Fibroblast of skin of right biceps (primary cell): Measurements from ENCODE around the gene HDAC9.
A peak's percentile ranks its signal among the peaks of the same experiment; 100 is the strongest.

Experiments used
- DNase-seq: peaks from one replicate; pipeline ENCODE4 v3.0.0-alpha.2; 2013

The HDAC9 gene

GRCh38 chr7:18858232-18858631, 362.7 kb downstream of the HDAC9 start:
- no peak for DNase-seq

DNA sequence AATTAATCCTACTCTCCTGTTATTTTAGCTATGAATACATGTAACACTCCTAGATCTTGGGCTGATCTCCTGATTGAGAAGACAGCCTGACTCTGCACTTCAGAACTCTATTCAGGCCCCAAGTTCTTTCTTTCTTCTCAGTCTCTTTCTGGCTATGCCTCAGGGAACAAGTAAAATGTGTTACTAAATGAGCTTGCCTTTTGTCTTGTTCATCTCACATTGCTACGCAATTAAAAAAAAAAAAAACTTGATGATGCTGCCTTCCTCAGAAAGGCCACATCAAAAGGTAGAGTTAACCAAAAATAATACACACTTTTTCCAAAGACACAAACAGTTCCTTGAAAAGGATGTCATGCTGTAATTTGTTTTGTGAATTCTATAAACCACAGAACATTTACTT, 363.8 kb downstream of the HDAC9 start:
- no peak for DNase-seq

- no peak for DNase-seq
Measured at GRCh38 chr7:18860221-18860620, 364.7 kb downstream of the HDAC9 start.

DNA sequence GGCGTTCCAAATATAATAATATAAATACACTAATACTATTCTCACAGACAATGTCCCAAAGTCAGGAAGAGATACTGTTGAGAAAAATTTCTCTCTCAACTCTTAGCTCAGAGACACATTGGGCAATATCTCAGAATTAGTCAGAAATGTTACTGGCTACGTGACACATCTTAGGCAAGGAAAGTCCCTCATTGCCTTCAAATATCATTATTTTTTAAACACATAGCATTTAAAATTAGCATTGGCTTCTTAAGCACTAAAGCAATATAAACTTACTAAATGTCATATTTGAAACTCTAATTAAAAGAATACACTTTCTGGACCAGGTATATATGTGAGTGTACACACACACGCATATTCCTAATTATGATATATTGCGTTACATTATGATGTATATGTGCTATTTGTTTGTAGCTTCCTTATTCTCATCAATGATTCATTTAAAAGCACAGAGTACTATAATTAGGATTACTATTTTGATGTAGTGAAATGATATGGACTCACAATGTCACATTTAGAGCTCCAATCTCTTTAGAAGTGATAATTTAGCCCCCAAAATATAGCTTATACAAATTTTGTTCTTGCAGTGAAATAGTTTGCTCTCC, 366.1 kb downstream of the HDAC9 start:
- DNase-seq: peak; percentile 63

GRCh38 chr7:18864967-18865366, 369.4 kb downstream of the HDAC9 start:
- no peak for DNase-seq

GRCh38 chr7:18866359-18867036, 370.9 kb downstream of the HDAC9 start:
- DNase-seq: peak; percentile 99

DNA sequence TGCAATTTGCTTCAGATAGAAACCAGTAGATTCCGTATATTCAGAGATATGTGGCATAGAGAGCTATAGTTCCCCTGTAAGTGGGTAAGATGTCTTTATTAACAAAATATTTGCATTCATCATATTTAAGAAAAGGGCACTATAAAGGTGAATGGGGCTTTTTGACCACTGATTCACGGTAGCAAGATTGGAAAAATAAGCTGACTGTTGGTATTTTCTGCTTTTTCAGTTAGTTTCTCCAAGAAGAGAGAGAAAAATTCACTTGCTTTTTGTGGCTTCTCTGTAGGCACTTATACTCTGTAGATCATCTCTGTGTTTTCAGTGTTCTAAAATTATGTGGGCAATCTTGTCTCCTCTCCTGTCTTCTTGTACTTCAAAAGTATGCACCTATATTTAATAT, 376.8 kb downstream of the HDAC9 start:
- no peak for DNase-seq

DNA sequence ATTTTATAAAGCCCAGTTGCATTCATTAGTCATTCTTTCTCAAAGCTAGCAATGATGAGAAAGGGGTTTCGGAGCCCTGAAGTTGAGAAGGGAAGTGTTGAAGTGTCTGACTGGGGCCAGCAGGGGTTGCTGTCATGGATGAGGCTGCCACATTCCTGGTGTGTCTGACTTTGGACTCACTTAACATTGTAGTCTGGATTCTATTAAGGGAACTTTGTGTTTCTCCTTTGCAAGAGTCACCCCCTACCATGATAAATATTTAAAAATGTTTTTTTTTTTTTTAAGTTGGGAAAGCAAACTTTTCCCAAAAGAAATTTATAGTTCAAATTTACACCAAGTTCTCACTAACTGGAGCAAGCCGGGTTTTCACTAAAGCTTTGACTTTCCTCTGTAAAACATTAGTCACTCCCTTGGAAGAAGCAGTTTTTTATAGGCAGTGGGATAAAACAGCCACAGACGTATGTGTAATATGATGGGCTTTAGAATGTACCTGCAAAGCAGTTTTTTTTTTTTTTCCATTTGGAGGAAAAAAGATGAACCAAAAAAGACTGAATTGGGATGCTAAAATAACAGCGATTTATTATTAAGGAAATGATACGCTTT, 378.3 kb downstream of the HDAC9 start:
- peak; percentile 79 for DNase-seq

DNA sequence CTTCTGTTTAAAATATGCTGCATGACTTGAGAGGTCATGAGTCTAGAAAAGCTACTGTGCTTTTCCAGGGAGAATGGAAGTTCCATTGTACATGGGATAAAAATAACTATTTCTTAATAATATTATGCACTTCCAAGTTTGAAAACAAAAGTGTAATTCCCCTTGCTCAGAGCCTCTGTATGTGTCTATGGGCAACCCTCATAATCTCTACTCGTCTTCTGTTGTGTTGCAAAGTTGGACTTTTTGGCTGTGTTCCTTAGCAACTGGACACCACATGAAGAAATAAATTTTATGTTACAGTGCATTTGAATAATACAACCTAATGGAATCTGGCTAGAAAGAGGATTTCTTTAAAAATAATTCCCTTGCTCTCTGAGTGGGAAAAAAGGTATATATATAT, 379.3 kb downstream of the HDAC9 start:
- DNase-seq: no peak

- DNase-seq: no peak
Measured at GRCh38 chr7:18877874-18878273, 382.3 kb downstream of the HDAC9 start.

GRCh38 chr7:18886832-18887231, 391.3 kb downstream of the HDAC9 start:
- no peak for DNase-seq

DNA sequence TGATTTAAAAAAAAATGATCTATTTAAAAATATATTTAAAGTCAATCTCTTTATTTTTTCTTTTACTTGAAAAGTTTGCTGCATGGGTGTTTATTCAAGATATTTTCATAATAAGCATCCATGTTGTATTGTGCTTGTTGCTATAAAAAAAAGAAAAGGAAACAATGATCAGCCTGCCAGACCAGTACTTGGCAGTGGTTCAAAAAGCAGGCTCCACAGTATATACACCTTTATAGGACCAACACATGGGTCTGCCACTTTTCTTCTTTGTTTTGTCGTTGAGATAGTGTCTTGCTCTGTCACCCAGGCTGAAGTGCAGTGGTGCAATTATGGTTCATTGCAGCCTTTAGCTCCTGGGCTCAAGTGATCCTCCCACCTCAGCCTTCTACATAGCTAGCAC, 393.9 kb downstream of the HDAC9 start:
- DNase-seq: no peak

GRCh38 chr7:18890134-18890533, 394.6 kb downstream of the HDAC9 start:
- peak; percentile 93 for DNase-seq

- peak; percentile 15 for DNase-seq
Measured at GRCh38 chr7:18890885-18891621, 395.5 kb downstream of the HDAC9 start.

DNA sequence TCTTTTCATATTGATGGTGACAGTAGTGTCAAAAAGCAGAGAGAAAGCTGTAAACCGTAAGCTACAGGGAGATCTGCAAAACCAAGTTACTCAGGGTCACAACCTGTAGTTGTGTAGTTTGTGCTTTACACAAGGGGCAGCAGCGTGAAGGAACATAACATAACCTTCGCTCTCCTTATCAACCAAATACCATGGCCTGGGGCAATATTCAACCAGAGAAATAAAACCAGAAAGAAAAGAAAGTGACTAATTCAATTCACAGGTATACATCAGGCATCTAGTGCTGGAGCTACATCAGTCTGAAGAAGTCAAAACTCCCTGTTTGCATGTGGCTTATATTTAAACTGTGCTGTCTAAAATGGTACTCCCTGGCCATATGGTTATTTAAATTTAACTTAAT, 397.6 kb downstream of the HDAC9 start:
- DNase-seq: no peak

DNA sequence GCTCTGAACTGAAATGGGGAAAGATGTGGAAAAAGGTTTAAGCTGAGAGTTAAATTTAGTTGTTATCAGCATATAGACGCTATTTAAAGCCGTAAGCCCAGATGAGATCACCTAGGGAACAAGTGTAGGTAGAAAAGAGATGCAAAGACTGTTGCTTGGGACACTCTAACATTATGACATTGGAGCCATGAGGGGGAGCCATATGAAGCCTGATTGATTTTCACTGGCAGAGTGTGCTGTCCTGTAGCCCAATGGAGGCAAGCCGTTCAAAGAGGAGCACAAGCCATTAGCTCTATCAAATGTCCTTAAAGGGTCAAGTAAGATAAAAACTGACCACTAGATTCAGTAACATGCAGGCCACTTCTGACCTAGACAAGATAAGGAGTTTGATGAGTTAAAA, 398.6 kb downstream of the HDAC9 start:
- no peak for DNase-seq

DNA sequence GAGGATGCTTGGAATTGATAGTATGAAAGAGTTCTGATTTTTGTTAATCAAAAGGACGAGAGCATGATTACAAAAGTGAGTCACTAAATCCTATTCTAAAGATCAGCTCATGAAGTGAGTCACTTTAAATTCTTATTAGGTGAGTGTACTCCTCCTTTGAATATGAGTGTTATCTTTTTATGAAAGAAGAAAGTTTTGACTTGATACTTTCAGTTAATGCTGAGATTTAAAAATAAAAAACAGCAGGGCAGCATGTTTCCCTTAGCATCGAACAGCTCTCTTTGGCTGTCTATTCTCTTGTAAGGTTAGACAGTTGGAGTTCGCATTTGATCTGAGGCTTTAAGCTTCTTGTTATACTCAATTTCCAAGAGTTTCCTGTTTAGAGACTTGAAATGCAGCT, 399.9 kb downstream of the HDAC9 start:
- peak; percentile 87 for DNase-seq

DNA sequence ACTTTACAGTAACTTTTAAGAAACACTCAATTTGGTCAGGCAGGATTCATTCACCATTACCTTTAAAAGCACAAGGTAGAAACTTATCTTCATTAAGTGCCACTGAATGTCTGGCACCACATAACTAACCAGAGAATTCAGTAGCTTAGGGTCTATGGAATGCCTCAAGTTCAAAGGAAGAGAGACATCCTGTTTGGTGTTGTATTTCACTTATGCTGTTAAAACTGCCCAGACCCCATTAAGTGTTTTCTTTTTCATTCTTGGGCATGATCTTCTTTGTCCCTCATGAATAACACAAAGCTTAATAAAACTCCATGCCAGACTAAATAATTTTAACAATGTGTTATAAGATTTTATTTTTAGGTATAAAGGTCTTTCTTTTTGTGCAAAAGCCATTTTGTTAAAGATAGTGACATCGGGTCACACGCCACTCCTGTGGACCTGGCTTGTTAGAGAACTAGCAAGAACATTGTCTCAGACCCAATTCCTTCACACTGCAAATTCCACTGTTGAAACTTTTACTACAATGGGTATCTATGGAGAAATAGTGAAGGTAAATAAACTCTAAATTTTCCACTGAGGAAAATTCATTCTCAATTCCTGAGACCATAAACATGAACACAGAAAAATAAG, 400.9 kb downstream of the HDAC9 start:
- DNase-seq: peak; percentile 30

GRCh38 chr7:18900236-18900635, 404.7 kb downstream of the HDAC9 start:
- DNase-seq: no peak

- peak; percentile 76 for DNase-seq
Measured at GRCh38 chr7:18900803-18901202, 405.3 kb downstream of the HDAC9 start.

DNA sequence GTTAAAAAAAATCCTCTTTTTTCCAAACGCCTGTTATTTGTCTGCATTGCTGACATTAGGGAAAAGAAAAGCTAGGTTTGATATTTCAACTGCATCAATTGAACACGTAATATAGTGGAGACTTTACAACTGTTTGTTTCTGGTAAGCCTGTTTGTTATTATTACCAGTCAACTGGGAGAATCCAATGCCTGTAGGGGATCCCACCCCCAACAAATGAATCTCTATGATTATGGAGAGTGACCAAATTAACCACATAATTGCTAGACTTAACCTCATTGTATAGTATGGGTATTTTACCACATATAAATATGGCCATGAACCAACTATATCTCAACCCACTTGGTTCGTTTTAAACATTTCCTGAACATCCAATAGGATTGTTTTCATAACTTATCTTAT, 405.8 kb downstream of the HDAC9 start:
- DNase-seq: peak; percentile 18

GRCh38 chr7:18901982-18902421, 406.5 kb downstream of the HDAC9 start:
- DNase-seq: peak; percentile 23

DNA sequence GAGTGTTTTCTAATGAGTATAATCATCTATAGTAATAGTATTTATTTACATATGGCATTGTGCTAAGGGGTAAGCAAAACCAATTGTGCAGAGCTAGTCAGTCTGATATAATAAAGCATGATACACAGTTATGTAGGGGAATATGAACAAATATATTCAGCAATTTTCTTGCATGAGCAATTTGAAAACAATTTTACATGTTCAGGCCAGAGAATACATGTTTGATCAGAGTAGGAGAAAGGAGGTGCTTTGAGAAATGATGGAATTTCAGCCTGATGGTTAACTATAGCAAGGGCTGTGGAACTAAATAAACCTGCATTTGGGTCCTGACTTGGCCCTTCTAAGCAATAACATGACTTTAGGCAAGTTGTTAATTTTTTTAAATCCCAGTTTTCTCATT, 407.3 kb downstream of the HDAC9 start:
- DNase-seq: peak; percentile 36
